Endodermal cell (in vitro differentiated cells): ENCODE data around the gene MAP3K21. TPM values are rescaled to one million over a fixed set of nuclear protein-coding genes. Genes with fewer than 3 reads are reported as not detected.

Experiments used
- DNase-seq: peaks from one replicate; pipeline ENCODE4 v3.0.0-alpha.2; 2017
- H3K27ac ChIP-seq: 2 replicates; pipeline ENCODE4 v1.5.1; 2013; ENCODE audit warnings: mild to moderate bottlenecking, low read depth, low read length, moderate library complexity
- H3K27me3 ChIP-seq: 2 replicates; pipeline ENCODE4 v1.6.1; 2013; ENCODE audit warnings: mild to moderate bottlenecking, low read length, moderate library complexity; ENCODE audit not compliant: insufficient read depth, control insufficient read depth, poor library complexity, severe bottlenecking
- H3K36me3 ChIP-seq: 2 replicates; pipeline ENCODE4 v1.7.0; 2013; ENCODE audit warnings: mild to moderate bottlenecking, low read length, moderate library complexity; ENCODE audit not compliant: control insufficient read depth, insufficient read depth
- H3K4me1 ChIP-seq: one replicate; pipeline ENCODE4 v1.7.0; 2013; ENCODE audit warnings: low read length; ENCODE audit not compliant: control insufficient read depth, insufficient read depth
- H3K4me3 ChIP-seq: 2 replicates; pipeline ENCODE4 v1.5.1; 2013; ENCODE audit warnings: mild to moderate bottlenecking, low read length, moderate library complexity
- H3K9ac ChIP-seq: 2 replicates; pipeline ENCODE4 v1.6.1; 2013; ENCODE audit warnings: mild to moderate bottlenecking, low read length, moderate library complexity; ENCODE audit not compliant: poor library complexity, severe bottlenecking; ENCODE audit errors: extremely low read depth
- H3K9me3 ChIP-seq: 2 replicates; pipeline ENCODE4 v1.6.1; 2013; ENCODE audit warnings: mild to moderate bottlenecking, low read length, moderate library complexity; ENCODE audit not compliant: control insufficient read depth
- H3K27ac Mint-ChIP-seq: 2 replicates; pipeline ENCODE4 v1.8.0; 2020; ENCODE audit warnings: mixed read lengths
- H3K27me3 Mint-ChIP-seq: 2 replicates; pipeline ENCODE4 v1.8.0; 2021; ENCODE audit warnings: mild to moderate bottlenecking, mixed read lengths; ENCODE audit not compliant: insufficient read depth
- H3K36me3 Mint-ChIP-seq: 2 replicates; pipeline ENCODE4 v1.8.0; 2020; ENCODE audit warnings: low read depth, mixed read lengths
- H3K4me1 Mint-ChIP-seq: 2 replicates; pipeline ENCODE4 v1.8.0; 2020; ENCODE audit warnings: mixed read lengths
- H3K4me3 Mint-ChIP-seq: 2 replicates; pipeline ENCODE4 v1.8.0; 2020; ENCODE audit warnings: mild to moderate bottlenecking, moderate library complexity, mixed read lengths
- H3K9me3 Mint-ChIP-seq: 2 replicates; pipeline ENCODE4 v1.8.0; 2020; ENCODE audit warnings: mild to moderate bottlenecking, mixed read lengths
- CTCF ChIP-seq: fragments of 200-600 bp; sonication (generic); conservative IDR thresholded peaks from 2 replicates; pipeline ENCODE4 v1.5.0; 2021; ENCODE audit warnings: antibody characterized with exemption, mild to moderate bottlenecking
- WGBS, 2 experiments: methylation state at CpG; one replicate each; pipeline versions ENCODE4 v1.1.5 to v1.1.7; 2013; ENCODE audit warnings: missing lambda C conversion rate in 2 of 2, mixed read lengths in 1 of 2; ENCODE audit not compliant: insufficient coverage in 1 of 2, insufficient read length in 1 of 2; 5-methylcytosine and 5-hydroxymethylcytosine counted together
- total RNA-seq, 2 donors: library from RNA; stranded (reverse); fragmentation: NEBNext Ultra II Directional in 1 of 2; extraction: Animal tissue kit (Norgen Biotek cat#: 25700) in 1 of 2; gene quantifications; 2 replicates in 1 of 2; 3 replicates in 1 of 2; pipeline ENCODE4 v1.2.1, GENCODE V29; 2021

The MAP3K21 gene
- total RNA-seq, 2 donors from 2014 or later, result 9.4 to 14.6 TPM

GRCh38 chr1:233424779-233425178 is 97.3 kb downstream of the MAP3K21 start:
- TF ChIP-seq CTCF, result peak; percentile 51
- H3K4me3 Mint-ChIP-seq, result no peak overlapping the region
- Histone ChIP-seq H3K9ac (no peak overlapping the region), H3K4me1 (peaks cover 11% of the 10 kb centered on the region), H3K4me3 (no peak overlapping the region), H3K27me3 (no peaks in the 10 kb centered on the region), H3K9me3 (peaks cover 19% of the 10 kb centered on the region), H3K27ac (no peak overlapping the region), H3K36me3 (no peaks in the 10 kb centered on the region)
- H3K4me1 Mint-ChIP-seq, result peaks cover 23% of the 10 kb centered on the region
- no peak overlapping the region for H3K27ac Mint-ChIP-seq
- H3K27me3 Mint-ChIP-seq, result peaks cover 8% of the 10 kb centered on the region
- 97 to 100% methylated on average over 1 to 2 of the region's 2 CpGs for WGBS, 2 experiments
- no peaks in the 10 kb centered on the region for H3K36me3 Mint-ChIP-seq
- DNase-seq, result no peak
- H3K9me3 Mint-ChIP-seq, result peaks cover 16% of the 10 kb centered on the region

- Histone ChIP-seq H3K27me3 (no peaks in the 10 kb centered on the region), H3K4me1 (peaks cover 11% of the 10 kb centered on the region), H3K36me3 (no peaks in the 10 kb centered on the region), H3K9ac (no peak overlapping the region), H3K9me3 (peaks cover 7% of the 10 kb centered on the region), H3K27ac (no peak overlapping the region), H3K4me3 (peak overlapping the region; percentile 30)
- Mint-ChIP-seq H3K9me3 (peaks cover 10% of the 10 kb centered on the region), H3K4me3 (no peak overlapping the region), H3K36me3 (no peaks in the 10 kb centered on the region), H3K27me3 (peaks cover 2% of the 10 kb centered on the region), H3K27ac (no peak overlapping the region), H3K4me1 (peaks cover 23% of the 10 kb centered on the region)
- DNase-seq, result no peak
- no peak for TF ChIP-seq CTCF
- WGBS, 2 experiments, result 60 to 75% methylated on average over 1 of the region's 1 CpG
Observed at GRCh38 chr1:233427907-233428306, 100.4 kb downstream of the MAP3K21 start.

- H3K4me3 Mint-ChIP-seq, result no peak overlapping the region
- Histone ChIP-seq H3K9me3 (peaks cover 12% of the 10 kb centered on the region), H3K4me3 (no peak overlapping the region), H3K9ac (no peak overlapping the region), H3K4me1 (peaks cover 9% of the 10 kb centered on the region), H3K36me3 (no peaks in the 10 kb centered on the region), H3K27ac (no peak overlapping the region), H3K27me3 (no peaks in the 10 kb centered on the region)
- H3K9me3 Mint-ChIP-seq, result peaks cover 14% of the 10 kb centered on the region
- peaks cover 9% of the 10 kb centered on the region for H3K4me1 Mint-ChIP-seq
- no peak for TF ChIP-seq CTCF
- no peak for DNase-seq
- H3K27ac Mint-ChIP-seq, result no peak overlapping the region
- no peaks in the 10 kb centered on the region for H3K27me3 Mint-ChIP-seq
- no peaks in the 10 kb centered on the region for H3K36me3 Mint-ChIP-seq
- 93 to 94% methylated on average over 2 to 3 of the region's 3 CpGs for WGBS, 2 experiments
Observed at GRCh38 chr1:233431753-233432403, 104.4 kb downstream of the MAP3K21 start.
